COLO668 (cell line): ENCODE measurements around the gene S100A5.

Experiments
- DNase-seq: peaks from one replicate; lab custom pipeline; 2025; ENCODE audit not compliant: unreplicated experiment; lab: John Stamatoyannopoulos, UW

S100A5 gene

DNA sequence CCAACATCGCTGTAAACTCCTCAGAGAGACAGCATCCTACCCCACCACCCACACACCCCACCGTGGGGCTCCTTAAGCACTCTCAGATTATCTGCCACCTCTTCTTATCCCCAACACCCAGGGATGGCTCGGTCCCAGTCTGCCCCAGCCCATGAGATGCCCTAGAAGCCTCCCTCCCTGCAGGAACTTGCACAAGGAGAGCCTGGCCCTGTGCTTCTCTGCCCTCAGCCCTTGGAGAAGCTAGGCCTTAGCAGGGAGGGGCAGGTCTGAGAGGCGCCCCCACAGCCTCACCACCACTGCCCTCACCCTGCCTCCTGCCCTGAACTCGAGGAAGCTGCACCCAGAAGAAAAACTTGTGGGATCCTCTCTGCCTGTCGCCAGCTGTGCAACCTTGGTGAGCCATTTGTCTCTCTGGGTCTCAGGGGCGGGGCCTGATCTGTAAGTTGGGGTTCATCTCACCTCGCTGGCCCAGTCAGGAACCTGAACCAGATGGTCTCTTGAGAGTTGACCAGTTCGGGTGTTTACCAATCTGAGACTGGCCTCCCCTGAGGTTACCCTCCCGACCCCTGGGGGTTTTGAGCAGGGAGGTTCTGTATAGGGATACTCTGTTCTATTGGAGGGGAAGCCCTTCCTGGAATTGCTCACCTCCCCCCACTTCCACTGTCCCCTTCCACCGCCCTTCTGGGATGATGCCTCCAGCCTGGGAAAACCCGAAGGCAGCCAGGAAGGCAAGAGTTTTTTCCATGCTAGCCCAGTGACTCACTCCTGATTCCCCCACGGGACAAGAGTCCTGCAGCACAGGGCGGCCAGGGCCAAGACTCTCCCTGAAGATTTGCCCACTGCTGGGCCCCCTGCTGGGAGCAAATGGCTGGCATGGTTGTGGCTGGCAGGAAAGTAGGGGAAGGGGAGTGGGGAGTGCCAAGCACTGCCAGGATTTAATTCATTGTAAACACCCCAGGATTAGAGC is 8.3 kb upstream of the S100A5 start, which contains the start of gene S100A3:
Gene S100A3, minus strand, starts transcription at position 537 of the 967 bp plus-strand sequence. CDS start 773 bp downstream, outside the sequence.
- DNase-seq = no peak

DNA sequence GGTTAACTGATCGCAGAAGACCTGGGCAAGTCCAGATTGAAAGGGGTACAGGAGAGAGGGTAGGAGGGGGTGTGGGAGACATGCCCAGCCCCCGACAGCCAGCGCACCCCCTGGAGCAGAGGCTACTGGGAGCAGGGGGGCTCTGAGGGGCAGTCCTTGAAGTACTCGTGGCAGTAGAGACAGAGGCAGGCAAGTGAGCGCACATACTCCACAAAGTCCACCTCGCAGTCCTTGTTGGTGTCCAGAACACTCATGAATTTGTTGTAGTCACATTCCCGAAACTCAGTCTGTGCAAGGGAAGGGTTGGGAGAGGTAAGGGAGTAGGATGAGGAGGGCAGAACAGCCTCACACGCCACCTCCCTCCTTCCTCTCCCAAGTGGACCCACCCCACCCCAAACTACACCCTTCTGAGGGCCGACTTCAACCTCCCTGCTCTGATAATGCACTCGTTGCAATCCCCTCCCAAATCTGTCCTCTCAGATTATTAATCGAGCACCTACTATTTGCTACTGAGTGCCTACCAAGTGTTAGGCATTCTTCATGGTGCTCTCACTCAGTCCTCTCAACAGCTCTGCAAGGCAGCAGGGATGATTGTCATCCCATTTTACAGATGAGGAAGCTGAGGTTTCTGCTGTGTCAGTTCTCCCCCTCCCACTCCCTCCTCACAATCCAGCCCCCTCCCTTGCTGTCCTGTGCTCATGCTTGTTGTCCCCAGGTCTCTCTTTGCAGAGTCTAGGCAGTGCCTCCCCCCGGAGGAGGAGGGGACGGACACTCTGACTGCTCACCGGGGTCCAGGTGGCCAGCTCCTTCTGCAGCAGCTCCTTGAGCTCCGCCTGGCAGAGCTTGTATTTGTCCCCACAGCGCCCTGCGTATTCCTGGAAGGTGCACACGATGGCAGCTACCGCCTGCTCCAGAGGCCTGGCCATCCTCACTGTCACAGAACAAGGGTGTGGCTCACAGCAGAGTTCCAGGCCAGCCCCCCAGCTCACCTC is 7.1 kb upstream of the S100A5 start:
- no peak for DNase-seq

DNA sequence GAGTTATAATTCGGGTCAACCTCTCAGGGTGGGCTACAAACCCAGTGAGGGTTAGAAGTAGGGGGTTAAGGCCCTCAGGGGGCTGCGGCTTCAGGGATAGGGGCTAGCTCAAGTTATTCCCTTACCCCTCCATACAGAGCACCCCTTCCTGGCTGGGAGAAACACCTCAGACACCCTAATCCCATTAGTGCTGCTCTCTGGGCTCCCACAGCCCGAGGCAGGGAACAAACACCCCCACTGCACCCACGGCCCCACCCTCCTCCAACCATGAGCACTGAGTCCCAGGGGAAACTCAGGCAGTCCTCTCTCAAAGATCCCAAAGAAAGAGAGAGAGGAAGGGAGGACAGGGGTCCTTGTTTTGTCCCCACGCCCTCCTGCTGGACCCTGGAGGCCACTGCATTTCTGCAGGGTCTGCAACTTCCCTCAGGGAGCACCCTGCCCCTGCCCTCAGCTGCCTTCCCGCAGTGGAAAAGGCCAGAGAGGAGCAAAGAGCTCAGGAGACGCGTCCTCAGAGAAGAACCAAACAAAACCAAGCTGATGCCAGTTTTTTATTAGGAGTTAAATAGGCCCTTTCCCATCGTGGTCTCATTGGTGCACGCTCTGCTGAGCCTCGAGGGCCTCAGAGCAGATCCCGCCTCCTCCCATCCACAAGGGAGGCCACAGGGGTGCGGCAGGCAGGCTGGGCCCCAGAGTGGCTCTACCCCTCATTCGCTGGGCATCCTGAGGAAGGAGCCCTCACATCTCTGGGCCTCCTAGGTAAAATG is 6.2 kb upstream of the S100A5 start:
- no peak for DNase-seq

DNA sequence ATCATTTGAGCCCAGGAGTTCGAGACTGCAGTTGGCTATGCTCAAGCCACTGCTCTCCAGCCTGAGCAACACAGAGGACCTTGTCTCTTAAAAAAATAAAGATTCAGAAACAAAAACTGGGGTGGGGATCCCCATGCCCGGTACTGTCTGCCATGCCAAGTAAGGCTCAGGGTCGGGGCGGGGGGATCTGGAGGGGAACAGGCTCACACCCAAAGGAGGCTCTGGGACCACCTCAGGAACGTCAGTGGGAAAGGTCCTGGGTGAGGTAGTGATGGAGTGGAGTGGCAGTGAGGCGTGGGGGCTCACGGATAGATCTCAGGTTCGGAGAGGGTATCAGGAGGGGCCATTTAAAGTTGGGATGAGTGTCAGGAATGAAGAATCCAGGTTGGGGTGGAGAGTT is 5.6 kb upstream of the S100A5 start:
- DNase-seq = no peak

DNA sequence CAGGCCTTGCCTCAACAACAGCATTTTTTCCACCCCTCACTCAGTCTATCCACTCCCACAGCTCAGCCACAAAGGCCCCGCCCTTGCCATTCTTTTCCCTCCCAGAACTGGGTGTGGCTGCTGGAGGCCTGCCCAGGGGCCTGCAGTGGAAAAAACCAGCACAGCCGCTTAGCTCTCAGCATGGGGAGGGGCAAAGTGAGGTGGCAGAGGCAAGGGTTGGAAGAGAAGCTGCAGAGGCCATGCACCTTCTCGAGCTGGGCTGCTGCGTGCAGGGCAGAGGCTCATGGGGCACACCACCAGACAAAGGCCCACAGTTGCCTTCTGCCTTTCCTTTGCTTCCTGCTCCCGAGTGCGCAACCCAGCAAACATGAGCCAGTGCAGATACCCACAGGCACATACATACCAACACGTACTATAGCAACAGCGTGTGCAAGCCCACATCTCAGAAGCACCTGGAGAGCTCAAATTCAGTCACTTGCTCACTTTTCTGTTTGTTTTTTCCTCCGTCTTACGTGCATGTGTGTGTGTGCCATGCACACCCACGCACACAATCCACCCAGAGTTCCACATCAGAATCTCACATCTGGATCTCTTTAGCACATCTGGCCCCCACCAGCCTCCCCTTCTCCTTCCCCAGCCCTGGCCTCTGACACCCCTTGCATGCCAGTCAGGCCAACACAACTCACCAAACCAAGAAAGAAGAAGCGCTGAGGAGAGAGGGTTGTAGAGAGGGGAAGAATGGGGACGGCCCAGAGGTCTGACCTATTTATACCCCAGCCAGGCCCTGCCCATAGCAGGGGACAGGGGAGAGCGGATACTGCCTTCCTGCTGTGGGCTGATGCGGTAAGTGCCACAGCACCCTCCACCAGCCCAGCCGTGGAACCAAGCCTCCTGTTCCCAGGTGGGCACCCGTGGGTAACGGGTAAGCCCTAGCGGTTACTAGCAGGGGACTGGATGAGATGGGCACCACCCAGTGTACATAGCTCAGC is 4.6 kb upstream of the S100A5 start, which contains the start of gene S100A4:
Gene S100A4, minus strand, starts transcription at position 740 of the 989 bp plus-strand sequence. CDS start 1,012 bp downstream, outside the sequence.
- peak; percentile 91 for DNase-seq

DNA sequence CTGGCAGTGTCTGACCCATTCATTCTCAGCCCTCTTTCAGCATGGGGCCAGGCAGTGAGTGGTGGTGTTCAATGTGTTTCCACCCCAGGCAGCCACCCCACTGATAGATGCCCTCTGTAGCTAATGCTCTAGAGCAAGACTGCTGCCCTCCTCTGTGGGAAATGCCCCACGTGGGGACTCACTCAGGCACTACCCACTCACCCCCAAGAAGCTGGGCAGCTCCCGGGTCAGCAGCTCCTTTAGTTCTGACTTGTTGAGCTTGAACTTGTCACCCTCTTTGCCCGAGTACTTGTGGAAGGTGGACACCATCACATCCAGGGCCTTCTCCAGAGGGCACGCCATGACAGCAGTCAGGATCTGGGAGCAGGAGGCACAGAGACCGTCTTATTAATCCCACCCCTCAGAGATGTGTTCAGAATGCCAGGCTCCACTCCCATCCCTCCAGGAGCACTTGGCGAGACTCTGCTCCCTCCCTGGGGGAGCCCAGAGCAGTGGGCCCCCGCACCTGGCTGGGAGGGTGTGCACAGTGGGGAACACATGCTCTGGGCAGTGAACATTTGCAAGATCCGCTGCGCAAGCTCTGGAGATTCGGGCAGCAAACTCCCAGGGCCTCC is 3.8 kb upstream of the S100A5 start:
- no peak for DNase-seq

DNA sequence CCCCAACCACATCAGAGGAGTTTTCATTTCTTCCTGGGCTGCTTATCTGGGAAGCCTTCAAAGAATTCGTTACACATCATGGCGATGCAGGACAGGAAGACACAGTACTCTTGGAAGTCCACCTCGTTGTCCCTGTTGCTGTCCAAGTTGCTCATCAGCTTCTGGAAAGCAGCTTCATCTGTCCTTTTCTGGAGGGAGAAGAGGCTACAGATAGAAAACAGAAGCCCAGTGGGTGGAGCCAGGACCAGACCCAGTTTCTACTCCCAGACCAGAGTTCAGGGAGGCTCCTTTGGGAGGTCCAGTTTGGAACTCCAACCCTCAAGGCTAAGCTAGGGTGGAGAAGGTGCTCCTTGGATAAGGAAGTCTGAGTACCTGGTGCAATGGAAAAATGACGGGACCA is 3.0 kb upstream of the S100A5 start:
- no peak for DNase-seq

DNA sequence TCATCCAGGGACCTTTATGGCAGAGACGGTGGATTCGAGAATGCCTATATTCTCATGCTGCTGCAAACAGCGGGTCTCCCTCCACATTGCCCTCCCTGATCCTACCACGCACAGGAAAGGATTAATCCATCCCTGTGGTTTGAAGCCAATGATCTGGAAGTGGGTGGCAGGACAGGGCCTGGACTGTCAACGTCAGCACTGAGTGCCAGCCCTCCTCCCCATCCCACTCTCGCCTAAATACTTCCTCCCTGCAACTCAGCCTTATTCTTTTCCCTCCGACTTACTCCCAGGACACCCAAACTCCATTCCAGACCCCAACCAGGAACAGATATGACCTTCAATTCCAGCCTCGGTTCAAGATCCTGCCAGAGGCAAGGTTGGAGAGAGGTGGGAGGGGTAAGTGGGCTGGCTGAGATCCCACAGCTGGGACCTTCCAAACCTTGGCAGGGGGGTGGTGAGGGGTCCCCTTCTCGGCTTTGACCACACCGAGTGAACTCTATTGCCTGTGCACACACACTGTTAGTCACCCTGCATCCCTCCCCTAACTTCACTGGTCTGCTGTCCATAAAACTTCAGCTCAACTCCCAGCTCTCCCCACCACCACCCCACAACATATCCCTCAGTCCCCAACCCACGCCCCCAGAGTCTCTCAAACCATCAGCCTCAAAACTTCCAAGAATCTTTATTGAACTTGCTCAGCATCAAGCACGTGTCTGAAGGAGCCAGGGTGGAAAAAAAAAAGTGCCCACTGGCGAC is 2.4 kb upstream of the S100A5 start:
- no peak for DNase-seq

DNA sequence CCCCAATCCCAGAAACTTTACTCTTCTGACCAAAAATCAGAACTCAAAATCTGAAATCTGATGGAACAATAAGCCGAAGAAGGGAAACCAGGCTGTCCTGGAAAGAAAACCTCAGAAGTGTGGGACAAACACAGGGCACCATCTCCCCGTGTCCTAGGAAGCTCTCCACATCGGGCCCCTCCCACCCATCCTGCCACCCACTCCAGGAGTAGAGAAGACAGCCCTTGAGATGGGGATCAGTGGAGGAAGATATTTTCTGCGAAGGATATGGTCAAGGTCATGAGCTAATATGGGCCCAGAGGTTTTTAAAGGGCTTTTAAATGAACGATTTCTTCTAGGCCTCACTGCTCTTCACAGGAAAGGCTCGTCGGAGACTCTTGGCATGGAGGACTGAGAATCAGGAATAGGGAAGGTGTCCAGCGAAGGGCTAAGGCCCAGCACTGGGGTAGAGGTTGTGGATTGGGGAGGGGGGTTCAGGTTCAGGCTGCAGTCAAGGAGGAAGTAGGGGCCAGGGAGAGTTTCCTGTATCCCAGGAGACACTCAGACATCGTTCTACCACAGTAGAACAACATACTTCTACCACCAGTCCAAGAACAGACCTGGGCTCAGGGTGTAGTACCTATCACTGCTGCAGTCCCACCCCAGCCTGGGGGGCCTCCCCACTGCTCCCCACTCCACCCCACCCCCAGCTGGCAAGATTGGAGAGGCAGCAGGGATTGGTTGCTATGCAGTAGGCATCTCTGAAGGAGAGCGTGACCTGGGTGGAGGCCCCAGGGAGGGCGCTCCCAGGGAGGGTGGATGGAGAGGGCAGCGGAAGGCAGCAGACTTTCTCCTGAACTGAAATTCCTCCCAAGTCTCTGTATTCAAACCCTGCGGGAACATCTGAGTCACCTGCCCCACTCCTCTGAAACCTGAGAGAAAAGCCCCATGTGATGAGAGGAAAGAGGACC is 1.2 kb upstream of the S100A5 start:
- no peak for DNase-seq

DNA sequence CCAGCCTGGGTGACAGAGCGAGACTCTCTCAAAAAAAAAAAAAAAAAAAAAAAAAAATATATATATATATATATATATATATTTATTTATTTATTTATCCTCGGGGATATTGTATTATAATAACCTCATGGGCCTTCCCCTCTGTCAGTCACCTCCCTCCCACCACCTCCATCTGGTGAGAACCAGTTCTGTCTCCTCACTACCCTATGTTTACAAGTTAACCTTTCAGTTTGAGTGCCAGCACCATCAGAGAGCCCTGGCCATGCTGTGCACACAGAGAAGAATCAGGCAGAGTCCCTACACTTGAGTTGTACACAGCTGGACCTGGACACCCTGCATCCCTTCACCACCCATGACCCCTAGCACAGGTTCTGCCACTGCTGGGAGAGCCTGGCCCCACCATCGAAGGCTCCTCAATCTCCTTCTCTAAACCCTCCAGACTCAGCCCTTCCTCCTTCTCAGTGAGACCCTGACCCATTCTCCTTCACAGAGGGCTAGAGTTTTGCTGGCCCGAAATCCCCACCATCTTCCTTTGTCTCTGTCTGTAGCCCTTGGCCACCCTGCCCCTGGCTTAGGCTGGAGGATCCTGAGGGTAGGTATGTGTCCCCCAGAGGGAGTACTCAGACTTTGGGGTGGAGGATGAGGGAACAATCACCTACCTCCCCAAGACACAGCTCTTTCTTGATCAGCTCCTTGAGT is 1.2 kb downstream of the S100A5 start:
- DNase-seq = peak; percentile 24

DNA sequence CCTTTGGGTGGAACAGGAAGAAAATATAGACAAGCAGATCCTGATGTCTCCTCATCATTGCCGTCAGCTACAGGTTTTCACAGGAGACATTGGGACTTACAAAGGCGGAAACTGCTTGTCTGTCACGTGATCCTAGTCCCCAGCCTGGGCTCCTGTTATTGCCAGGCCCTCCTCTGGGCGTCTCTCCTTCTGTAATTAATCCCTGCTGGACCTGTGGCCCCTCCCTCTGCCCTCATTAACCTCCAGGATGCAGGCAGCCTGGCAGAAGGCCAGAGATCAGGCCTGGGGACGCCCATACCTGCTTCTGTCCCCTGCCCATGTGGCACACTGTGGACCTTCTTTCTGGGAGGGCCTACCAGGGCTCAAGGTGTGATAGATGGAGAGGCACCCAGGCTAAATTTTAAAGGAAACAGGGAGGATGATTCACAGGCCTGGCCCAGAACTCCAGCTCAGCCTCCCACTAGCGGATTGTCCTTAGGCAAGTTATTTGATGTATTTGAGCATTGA is 2.4 kb downstream of the S100A5 start:
- peak; percentile 91 for DNase-seq

DNA sequence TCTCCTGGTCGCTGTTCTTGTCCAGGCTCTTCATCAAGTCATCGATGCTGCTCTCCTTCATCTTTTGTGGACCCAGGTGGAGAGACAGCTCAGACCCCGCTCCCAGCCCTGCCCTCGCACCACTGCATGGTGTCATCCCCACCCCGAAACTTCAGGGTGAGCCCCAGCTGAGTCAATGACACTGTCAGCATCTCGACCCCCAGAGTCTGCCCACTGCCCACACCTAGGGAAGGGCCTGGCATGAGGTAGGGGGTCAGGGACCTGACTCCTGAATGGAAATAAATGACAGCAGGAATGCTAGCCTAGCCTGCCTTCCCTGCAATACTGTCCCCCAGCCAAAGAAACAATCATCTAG is 3.4 kb downstream of the S100A5 start:
- no peak for DNase-seq

DNA sequence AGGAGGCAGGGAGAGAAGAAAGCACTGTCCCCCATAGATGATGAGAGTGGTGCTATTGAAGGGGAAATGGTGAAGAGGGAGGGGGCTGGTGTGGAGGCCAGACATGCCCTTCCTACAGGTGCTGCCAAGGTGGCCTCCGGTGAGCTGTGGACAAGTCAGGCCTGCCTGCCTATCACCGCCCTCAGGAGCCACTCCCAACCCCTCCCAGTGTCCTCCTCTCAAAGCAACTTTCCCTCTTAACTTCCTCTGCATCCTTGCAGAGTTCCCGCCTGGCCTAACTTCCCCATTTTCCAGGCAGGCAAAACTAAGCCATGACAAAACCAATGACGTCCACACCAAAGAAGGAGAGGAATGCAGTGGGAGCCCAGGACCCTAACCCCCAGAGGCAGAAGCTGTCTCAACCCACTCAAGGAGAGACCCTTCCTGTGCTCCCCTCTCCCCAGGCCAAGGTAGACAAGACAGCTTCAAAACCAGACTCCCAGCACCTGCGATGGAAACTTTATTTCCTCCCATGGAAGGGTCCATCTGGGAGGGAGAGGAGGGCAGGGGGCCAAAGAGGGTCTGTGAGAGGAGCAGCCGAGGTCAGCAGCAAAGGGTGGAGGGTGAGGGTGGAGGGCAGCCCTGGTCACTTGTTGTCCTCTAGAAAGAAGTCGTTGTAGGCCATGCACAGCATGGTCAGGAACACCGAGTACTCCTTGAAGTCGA is 3.9 kb downstream of the S100A5 start:
- peak; percentile 32 for DNase-seq

DNA sequence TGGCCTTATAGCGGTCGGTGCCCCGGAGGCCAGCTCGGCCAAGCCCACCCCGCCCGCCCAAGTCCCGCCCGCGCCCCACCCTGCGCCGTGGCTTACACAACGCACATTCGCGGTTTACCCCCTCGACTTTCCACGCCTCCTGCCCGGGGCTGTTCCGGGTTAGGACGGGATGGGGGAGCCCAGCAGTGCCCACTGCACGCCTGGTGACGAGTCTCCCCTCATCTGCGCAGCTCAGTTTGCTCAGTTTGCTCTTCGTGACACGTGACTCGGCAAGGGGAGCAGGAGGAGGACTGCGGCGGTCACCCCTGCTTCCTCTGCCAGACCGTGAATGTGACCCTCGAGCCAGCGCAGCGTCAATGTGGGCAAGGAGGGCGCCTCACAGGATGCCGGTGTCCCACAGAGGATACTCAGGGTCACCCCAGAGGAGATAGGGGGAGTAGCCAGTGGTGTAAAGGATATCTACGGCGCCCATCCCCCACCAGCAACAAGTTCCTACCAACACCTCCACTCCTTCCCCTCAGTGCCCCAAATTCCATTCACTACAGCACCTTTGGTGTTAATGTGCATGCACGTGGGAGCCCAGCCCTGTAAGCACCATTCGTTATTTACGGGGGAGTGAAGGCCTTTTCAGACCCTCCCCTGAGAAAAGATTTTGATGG is 4.6 kb downstream of the S100A5 start:
- peak; percentile 91 for DNase-seq
